ENCODE data around the gene MCRS1.

DNA sequence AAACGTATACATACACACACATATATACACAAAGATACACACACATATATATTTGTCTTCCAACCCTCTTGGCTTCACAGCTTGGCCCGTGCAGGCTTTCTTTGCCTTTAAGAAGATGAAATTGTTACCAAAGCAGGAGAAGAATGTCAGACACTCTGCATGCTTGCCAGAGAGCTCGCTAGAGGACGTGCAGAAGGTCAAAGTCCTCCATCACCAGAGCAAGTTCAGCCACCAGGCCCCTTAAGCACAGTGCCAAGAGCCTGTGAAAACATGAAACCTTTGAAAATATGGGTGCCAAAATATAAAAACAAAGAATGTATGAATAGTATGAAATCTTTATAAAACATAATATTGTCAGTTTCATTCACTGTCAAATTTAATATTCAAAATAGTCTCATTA, 14.9 kb upstream of the MCRS1 start:
- TF ChIP-seq POLR2A (IDR thresholded peaks at IDR 0.05; ENCODE audit: low read depth, low read length) (no peak), TAF1 (IDR thresholded peaks at IDR 0.05; ENCODE audit: borderline replicate concordance, low read depth, low read length) (no peak), POLR2AphosphoS5 (IDR thresholded peaks at IDR 0.05; ENCODE audit: low read depth, low read length) (no peak)

Measured in GM12892 (cell line).